ENCODE results near the gene SEMA3A.
"Not testable (repeated sequence)": the region's sequence is repeated elsewhere in the genome, so short reads cannot be mapped to it uniquely, and the experiment has no call there.

Gene SEMA3A

GRCh38 chr7:84224505-84224904 lies 29.9 kb upstream of the SEMA3A start:
- Histone ChIP-seq H3K27ac (ENCODE audit: low read depth, low read length) (no peak overlapping the region), H3K27me3 (ENCODE audit: control insufficient read depth in 1 of 2, insufficient read depth in 2 of 2, low read length in 2 of 2) (no peaks in the 10 kb centered on the region), H3K36me3 (ENCODE audit: control insufficient read depth in 1 of 2, insufficient read depth in 2 of 2, low read length in 2 of 2) (no peaks in the 10 kb centered on the region), H3K9me3 (ENCODE audit: control insufficient read depth in 1 of 2, low read length in 2 of 2) (no peaks in the 10 kb centered on the region), H3K4me1 (ENCODE audit: control insufficient read depth in 1 of 2, insufficient read depth in 2 of 2, low read length in 2 of 2) (no peaks in the 10 kb centered on the region), H3K9ac (ENCODE audit: low read depth in 1 of 2, low read length in 2 of 2) (no peak overlapping the region), H3K4me3 (ENCODE audit: low read depth in 1 of 2, low read length in 2 of 2) (no peak overlapping the region)

GRCh38 chr7:84219310-84219709 lies 24.7 kb upstream of the SEMA3A start:
- H3K4me3 ChIP-seq (ENCODE audit: low read depth in 1 of 2, low read length in 2 of 2), result no peak overlapping the region
- no peaks in the 10 kb centered on the region for H3K27me3 ChIP-seq (ENCODE audit: control insufficient read depth in 1 of 2, insufficient read depth in 2 of 2, low read length in 2 of 2)
- no peaks in the 10 kb centered on the region for H3K4me1 ChIP-seq (ENCODE audit: control insufficient read depth in 1 of 2, insufficient read depth in 2 of 2, low read length in 2 of 2)

GRCh38 chr7:84218681-84219080 lies 24.1 kb upstream of the SEMA3A start:
- H3K4me3 ChIP-seq (ENCODE audit: low read depth in 1 of 2, low read length in 2 of 2), result no peak overlapping the region
- H3K27ac ChIP-seq (ENCODE audit: low read depth, low read length), result no peak overlapping the region
- H3K27me3 ChIP-seq (ENCODE audit: control insufficient read depth in 1 of 2, insufficient read depth in 2 of 2, low read length in 2 of 2), result no peaks in the 10 kb centered on the region
- no peaks in the 10 kb centered on the region for H3K4me1 ChIP-seq (ENCODE audit: control insufficient read depth in 1 of 2, insufficient read depth in 2 of 2, low read length in 2 of 2)
- no peak overlapping the region for H3K9ac ChIP-seq (ENCODE audit: low read depth in 1 of 2, low read length in 2 of 2)
- no peaks in the 10 kb centered on the region for H3K36me3 ChIP-seq (ENCODE audit: control insufficient read depth in 1 of 2, insufficient read depth in 2 of 2, low read length in 2 of 2)
- H3K9me3 ChIP-seq (ENCODE audit: control insufficient read depth in 1 of 2, low read length in 2 of 2), result no peaks in the 10 kb centered on the region

More at GRCh38 chr7:84219310-84219709, 24.7 kb upstream of the SEMA3A start:
- Histone ChIP-seq H3K36me3 (ENCODE audit: control insufficient read depth in 1 of 2, insufficient read depth in 2 of 2, low read length in 2 of 2) (no peaks in the 10 kb centered on the region), H3K9me3 (ENCODE audit: control insufficient read depth in 1 of 2, low read length in 2 of 2) (no peaks in the 10 kb centered on the region), H3K9ac (ENCODE audit: low read depth in 1 of 2, low read length in 2 of 2) (no peak overlapping the region), H3K27ac (ENCODE audit: low read depth, low read length) (no peak overlapping the region)

- H3K4me1 ChIP-seq (ENCODE audit: control insufficient read depth in 1 of 2, insufficient read depth in 2 of 2, low read length in 2 of 2), result no peaks in the 10 kb centered on the region
- H3K9ac ChIP-seq (ENCODE audit: low read depth in 1 of 2, low read length in 2 of 2), result no peak overlapping the region
- no peaks in the 10 kb centered on the region for H3K27me3 ChIP-seq (ENCODE audit: control insufficient read depth in 1 of 2, insufficient read depth in 2 of 2, low read length in 2 of 2)
- no peaks in the 10 kb centered on the region for H3K36me3 ChIP-seq (ENCODE audit: control insufficient read depth in 1 of 2, insufficient read depth in 2 of 2, low read length in 2 of 2)
- H3K9me3 ChIP-seq (ENCODE audit: control insufficient read depth in 1 of 2, low read length in 2 of 2), result no peaks in the 10 kb centered on the region
- H3K27ac ChIP-seq (ENCODE audit: low read depth, low read length), result no peak overlapping the region
- no peak overlapping the region for H3K4me3 ChIP-seq (ENCODE audit: low read depth in 1 of 2, low read length in 2 of 2)
These were observed 21.9 kb upstream of the SEMA3A start for GRCh38 chr7:84216472-84216871.

GRCh38 chr7:84214757-84215156 lies 20.2 kb upstream of the SEMA3A start:
- H3K36me3 ChIP-seq (ENCODE audit: control insufficient read depth in 1 of 2, insufficient read depth in 2 of 2, low read length in 2 of 2); H3K27me3 ChIP-seq (ENCODE audit: control insufficient read depth in 1 of 2, insufficient read depth in 2 of 2, low read length in 2 of 2); H3K9me3 ChIP-seq (ENCODE audit: control insufficient read depth in 1 of 2, low read length in 2 of 2); H3K4me3 ChIP-seq (ENCODE audit: low read depth in 1 of 2, low read length in 2 of 2); H3K27ac ChIP-seq (ENCODE audit: low read depth, low read length); H3K4me1 ChIP-seq (ENCODE audit: control insufficient read depth in 1 of 2, insufficient read depth in 2 of 2, low read length in 2 of 2); H3K9ac ChIP-seq (ENCODE audit: low read depth in 1 of 2, low read length in 2 of 2): not testable (repeated sequence)

GRCh38 chr7:84210301-84210700 lies 15.7 kb upstream of the SEMA3A start:
- H3K27ac ChIP-seq (ENCODE audit: low read depth, low read length), result no peak overlapping the region
- no peaks in the 10 kb centered on the region for H3K4me1 ChIP-seq (ENCODE audit: control insufficient read depth in 1 of 2, insufficient read depth in 2 of 2, low read length in 2 of 2)
- H3K27me3 ChIP-seq (ENCODE audit: control insufficient read depth in 1 of 2, insufficient read depth in 2 of 2, low read length in 2 of 2), result no peaks in the 10 kb centered on the region
- H3K4me3 ChIP-seq (ENCODE audit: low read depth in 1 of 2, low read length in 2 of 2), result no peak overlapping the region
- no peaks in the 10 kb centered on the region for H3K9me3 ChIP-seq (ENCODE audit: control insufficient read depth in 1 of 2, low read length in 2 of 2)
- no peak overlapping the region for H3K9ac ChIP-seq (ENCODE audit: low read depth in 1 of 2, low read length in 2 of 2)
- no peaks in the 10 kb centered on the region for H3K36me3 ChIP-seq (ENCODE audit: control insufficient read depth in 1 of 2, insufficient read depth in 2 of 2, low read length in 2 of 2)

GRCh38 chr7:84209006-84209405 lies 14.4 kb upstream of the SEMA3A start:
- H3K27ac ChIP-seq (ENCODE audit: low read depth, low read length), result no peak overlapping the region

GRCh38 chr7:84207615-84208014 lies 13.0 kb upstream of the SEMA3A start:
- H3K4me3 ChIP-seq (ENCODE audit: low read depth in 1 of 2, low read length in 2 of 2), result no peak overlapping the region
- H3K27me3 ChIP-seq (ENCODE audit: control insufficient read depth in 1 of 2, insufficient read depth in 2 of 2, low read length in 2 of 2), result no peaks in the 10 kb centered on the region
- H3K9me3 ChIP-seq (ENCODE audit: control insufficient read depth in 1 of 2, low read length in 2 of 2), result no peaks in the 10 kb centered on the region
- H3K9ac ChIP-seq (ENCODE audit: low read depth in 1 of 2, low read length in 2 of 2), result no peak overlapping the region
- no peaks in the 10 kb centered on the region for H3K36me3 ChIP-seq (ENCODE audit: control insufficient read depth in 1 of 2, insufficient read depth in 2 of 2, low read length in 2 of 2)
- no peaks in the 10 kb centered on the region for H3K4me1 ChIP-seq (ENCODE audit: control insufficient read depth in 1 of 2, insufficient read depth in 2 of 2, low read length in 2 of 2)
- no peak overlapping the region for H3K27ac ChIP-seq (ENCODE audit: low read depth, low read length)

More at GRCh38 chr7:84209006-84209405, 14.4 kb upstream of the SEMA3A start:
- H3K27me3 ChIP-seq (ENCODE audit: control insufficient read depth in 1 of 2, insufficient read depth in 2 of 2, low read length in 2 of 2), result no peaks in the 10 kb centered on the region
- H3K4me3 ChIP-seq (ENCODE audit: low read depth in 1 of 2, low read length in 2 of 2), result no peak overlapping the region
- no peak overlapping the region for H3K9ac ChIP-seq (ENCODE audit: low read depth in 1 of 2, low read length in 2 of 2)
- no peaks in the 10 kb centered on the region for H3K9me3 ChIP-seq (ENCODE audit: control insufficient read depth in 1 of 2, low read length in 2 of 2)
- no peaks in the 10 kb centered on the region for H3K4me1 ChIP-seq (ENCODE audit: control insufficient read depth in 1 of 2, insufficient read depth in 2 of 2, low read length in 2 of 2)
- no peaks in the 10 kb centered on the region for H3K36me3 ChIP-seq (ENCODE audit: control insufficient read depth in 1 of 2, insufficient read depth in 2 of 2, low read length in 2 of 2)

GRCh38 chr7:84207025-84207424 lies 12.4 kb upstream of the SEMA3A start:
- no peaks in the 10 kb centered on the region for H3K36me3 ChIP-seq (ENCODE audit: control insufficient read depth in 1 of 2, insufficient read depth in 2 of 2, low read length in 2 of 2)
- no peaks in the 10 kb centered on the region for H3K4me1 ChIP-seq (ENCODE audit: control insufficient read depth in 1 of 2, insufficient read depth in 2 of 2, low read length in 2 of 2)
- H3K27ac ChIP-seq (ENCODE audit: low read depth, low read length), result no peak overlapping the region
- H3K4me3 ChIP-seq (ENCODE audit: low read depth in 1 of 2, low read length in 2 of 2), result no peak overlapping the region
- H3K27me3 ChIP-seq (ENCODE audit: control insufficient read depth in 1 of 2, insufficient read depth in 2 of 2, low read length in 2 of 2), result no peaks in the 10 kb centered on the region
- H3K9ac ChIP-seq (ENCODE audit: low read depth in 1 of 2, low read length in 2 of 2), result no peak overlapping the region
- H3K9me3 ChIP-seq (ENCODE audit: control insufficient read depth in 1 of 2, low read length in 2 of 2), result no peaks in the 10 kb centered on the region

- Histone ChIP-seq H3K4me1 (ENCODE audit: control insufficient read depth in 1 of 2, insufficient read depth in 2 of 2, low read length in 2 of 2) (no peaks in the 10 kb centered on the region), H3K9ac (ENCODE audit: low read depth in 1 of 2, low read length in 2 of 2) (no peak overlapping the region), H3K4me3 (ENCODE audit: low read depth in 1 of 2, low read length in 2 of 2) (no peak overlapping the region), H3K27me3 (ENCODE audit: control insufficient read depth in 1 of 2, insufficient read depth in 2 of 2, low read length in 2 of 2) (no peaks in the 10 kb centered on the region), H3K36me3 (ENCODE audit: control insufficient read depth in 1 of 2, insufficient read depth in 2 of 2, low read length in 2 of 2) (no peaks in the 10 kb centered on the region), H3K27ac (ENCODE audit: low read depth, low read length) (no peak overlapping the region), H3K9me3 (ENCODE audit: control insufficient read depth in 1 of 2, low read length in 2 of 2) (no peaks in the 10 kb centered on the region)
These were observed 10.1 kb upstream of the SEMA3A start for GRCh38 chr7:84204655-84205054.

- no peak overlapping the region for H3K9ac ChIP-seq (ENCODE audit: low read depth in 1 of 2, low read length in 2 of 2)
- H3K4me1 ChIP-seq (ENCODE audit: control insufficient read depth in 1 of 2, insufficient read depth in 2 of 2, low read length in 2 of 2), result no peaks in the 10 kb centered on the region
- H3K27me3 ChIP-seq (ENCODE audit: control insufficient read depth in 1 of 2, insufficient read depth in 2 of 2, low read length in 2 of 2), result no peaks in the 10 kb centered on the region
- H3K27ac ChIP-seq (ENCODE audit: low read depth, low read length), result no peak overlapping the region
- H3K4me3 ChIP-seq (ENCODE audit: low read depth in 1 of 2, low read length in 2 of 2), result no peak overlapping the region
- no peaks in the 10 kb centered on the region for H3K9me3 ChIP-seq (ENCODE audit: control insufficient read depth in 1 of 2, low read length in 2 of 2)
- H3K36me3 ChIP-seq (ENCODE audit: control insufficient read depth in 1 of 2, insufficient read depth in 2 of 2, low read length in 2 of 2), result no peaks in the 10 kb centered on the region
These were observed 8.3 kb upstream of the SEMA3A start for GRCh38 chr7:84202855-84203254.

Measured in duodenal mucosa (tissue), 2 donors.